Testis (tissue), 2 donors: Measurements from ENCODE around the gene IPO9.

Source experiments
- CTCF ChIP-seq, 3 experiments: fragments of 450-650 bp in 2 of 3; fragments of 200-600 bp in 1 of 3; sonication (generic) in 1 of 3; IDR thresholded peaks; one replicate each; pipeline ENCODE4 v1.5.1; 2016 to 2019; ENCODE audit warnings: antibody characterized with exemption in 3 of 3, mild to moderate bottlenecking in 2 of 3, moderate library complexity in 1 of 3
- POLR2A ChIP-seq: fragments of 450-650 bp; IDR thresholded peaks from one replicate; pipeline ENCODE4 v1.6.1; 2017; ENCODE audit warnings: antibody characterized with exemption, mild to moderate bottlenecking, moderate library complexity

GRCh38 chr1:201916649-201917249, 87.8 kb downstream of the IPO9 start:
- TF ChIP-seq CTCF (IDR thresholded peaks at IDR 0.05) (no peak), POLR2A (no peak)
